Measurements from ENCODE around the gene RASL10A. TPM values are rescaled to one million over a fixed set of nuclear protein-coding genes. Genes with fewer than 3 reads are reported as not detected.
A peak's percentile ranks its signal among the peaks of the same experiment; 100 is the strongest.

RASL10A gene
- total RNA-seq, 1 experiment from 2014 or later: 1.1 TPM

DNA sequence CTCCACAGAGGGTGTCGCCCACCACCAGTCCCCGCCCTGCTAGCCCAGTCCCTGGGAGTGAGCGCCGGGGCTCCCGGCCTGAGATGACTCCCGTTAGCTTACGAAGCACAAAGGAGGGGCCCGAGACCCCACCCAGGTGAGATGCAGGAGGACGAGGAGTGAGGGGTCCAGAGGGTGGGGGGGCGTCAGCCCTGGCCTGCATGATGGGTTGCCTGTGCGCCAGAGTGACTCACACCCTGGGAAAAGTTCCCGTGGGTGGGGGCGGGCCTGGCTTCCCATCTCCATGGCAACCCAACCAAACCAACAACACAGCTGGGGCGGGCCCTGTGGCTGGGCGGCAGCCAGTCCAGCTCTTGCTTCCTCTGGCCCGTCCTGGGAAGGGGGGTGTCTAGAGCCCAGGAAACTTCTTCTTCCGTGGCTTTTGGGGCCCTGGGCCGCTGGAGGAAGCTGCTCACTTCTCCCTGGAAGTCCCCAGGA, 4.6 kb downstream of the RASL10A start:
- Histone ChIP-seq H3K4me3 (ENCODE audit: low read depth, low read length) (no peak overlapping the region), H3K9me3 (no peaks in the 10 kb centered on the region), H3K36me3 (ENCODE audit: control insufficient read depth, insufficient read depth, low read length) (0 out of 2 replicates have a peak, but pooled peaks cover 1% of the 10 kb centered on the region), H3K4me1 (peaks cover 36% of the 10 kb centered on the region), H3K27me3 (replicated peaks; ENCODE audit: control insufficient read depth, insufficient read depth, low read length) (no peaks in the 10 kb centered on the region; the same call in 1 of the 2 replicates)
- Mint-ChIP-seq H3K27me3 (ENCODE audit: insufficient read depth, unreplicated experiment) (peaks cover 9% of the 10 kb centered on the region), H3K27ac (ENCODE audit: unreplicated experiment) (no peak overlapping the region), H3K4me1 (ENCODE audit: low read depth, unreplicated experiment) (peaks cover 12% of the 10 kb centered on the region), H3K9me3 (ENCODE audit: unreplicated experiment) (no peaks in the 10 kb centered on the region), H3K4me3 (ENCODE audit: unreplicated experiment) (no peak overlapping the region), H3K36me3 (ENCODE audit: insufficient read depth, unreplicated experiment) (peaks cover 20% of the 10 kb centered on the region)
- CTCF ChIA-PET: no interaction called here
- no TSS peak for BruUV-seq (replicated peaks)
- intact Hi-C loops (cut with micrococcal nuclease; ENCODE audit: unreplicated experiment): no loop called here
- POLR2A ChIA-PET: no interaction called here
- DNase-seq: peak; percentile 79 to 83
- TF ChIP-seq, protein P1, sequence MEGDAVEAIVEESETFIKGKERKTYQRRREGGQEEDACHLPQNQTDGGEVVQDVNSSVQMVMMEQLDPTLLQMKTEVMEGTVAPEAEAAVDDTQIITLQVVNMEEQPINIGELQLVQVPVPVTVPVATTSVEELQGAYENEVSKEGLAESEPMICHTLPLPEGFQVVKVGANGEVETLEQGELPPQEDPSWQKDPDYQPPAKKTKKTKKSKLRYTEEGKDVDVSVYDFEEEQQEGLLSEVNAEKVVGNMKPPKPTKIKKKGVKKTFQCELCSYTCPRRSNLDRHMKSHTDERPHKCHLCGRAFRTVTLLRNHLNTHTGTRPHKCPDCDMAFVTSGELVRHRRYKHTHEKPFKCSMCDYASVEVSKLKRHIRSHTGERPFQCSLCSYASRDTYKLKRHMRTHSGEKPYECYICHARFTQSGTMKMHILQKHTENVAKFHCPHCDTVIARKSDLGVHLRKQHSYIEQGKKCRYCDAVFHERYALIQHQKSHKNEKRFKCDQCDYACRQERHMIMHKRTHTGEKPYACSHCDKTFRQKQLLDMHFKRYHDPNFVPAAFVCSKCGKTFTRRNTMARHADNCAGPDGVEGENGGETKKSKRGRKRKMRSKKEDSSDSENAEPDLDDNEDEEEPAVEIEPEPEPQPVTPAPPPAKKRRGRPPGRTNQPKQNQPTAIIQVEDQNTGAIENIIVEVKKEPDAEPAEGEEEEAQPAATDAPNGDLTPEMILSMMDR (IDR thresholded peaks at IDR 0.05; ENCODE audit: insufficient read depth in 1 of 2, low read depth in 1 of 2, low read length in 1 of 2, severe bottlenecking in 1 of 2, unreplicated experiment in 1 of 2): no peak

DNA sequence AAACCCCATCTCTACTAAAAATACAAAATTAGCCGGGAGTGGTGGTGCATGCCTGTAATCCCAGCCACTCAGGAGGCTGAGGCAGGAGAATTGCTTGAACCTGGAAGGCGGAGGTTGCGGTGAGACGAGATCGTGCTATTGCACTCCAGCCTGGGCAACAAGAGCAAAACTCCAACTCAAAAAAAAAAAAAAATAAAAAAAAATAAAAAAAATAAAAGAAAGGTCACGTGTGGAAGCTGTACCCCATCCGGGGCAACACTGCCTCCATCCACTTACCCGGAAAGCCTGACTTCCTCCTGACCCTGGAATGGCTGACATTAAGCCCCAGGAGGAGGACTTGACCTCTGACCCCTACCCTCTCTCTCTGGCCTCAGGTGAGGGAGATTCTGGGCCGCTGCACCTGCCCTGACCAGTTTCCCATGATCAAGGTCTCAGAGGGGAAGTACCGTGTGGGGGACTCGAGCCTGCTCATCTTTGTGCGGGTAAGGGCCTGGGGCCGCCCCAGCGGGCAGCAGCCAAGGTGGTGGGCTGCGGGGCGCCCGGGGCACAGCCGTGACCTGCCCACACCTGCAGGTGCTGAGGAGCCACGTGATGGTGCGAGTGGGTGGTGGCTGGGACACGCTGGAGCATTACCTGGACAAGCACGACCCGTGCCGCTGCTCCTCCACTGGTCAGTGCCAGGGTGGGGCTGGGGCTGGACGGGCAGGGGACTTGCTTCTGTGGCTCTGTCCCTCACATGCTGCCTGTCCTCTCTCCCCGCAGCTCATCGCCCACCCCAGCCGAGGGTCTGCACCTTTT, 5.2 kb downstream of the RASL10A start:
- Mint-ChIP-seq H3K9me3 (ENCODE audit: unreplicated experiment) (no peaks in the 10 kb centered on the region), H3K27me3 (ENCODE audit: insufficient read depth, unreplicated experiment) (peaks cover 9% of the 10 kb centered on the region), H3K4me3 (ENCODE audit: unreplicated experiment) (no peak overlapping the region), H3K27ac (ENCODE audit: unreplicated experiment) (no peak overlapping the region), H3K4me1 (ENCODE audit: low read depth, unreplicated experiment) (peaks cover 12% of the 10 kb centered on the region), H3K36me3 (ENCODE audit: insufficient read depth, unreplicated experiment) (peaks cover 23% of the 10 kb centered on the region)
- peak; percentile 35 to 53 for DNase-seq
- intact Hi-C loops (cut with micrococcal nuclease; ENCODE audit: unreplicated experiment): no loop called here
- BruUV-seq (replicated peaks): no TSS peak
- Histone ChIP-seq H3K36me3 (ENCODE audit: control insufficient read depth, insufficient read depth, low read length) (0 out of 2 replicates have a peak, but pooled peaks cover 1% of the 10 kb centered on the region), H3K27me3 (replicated peaks; ENCODE audit: control insufficient read depth, insufficient read depth, low read length) (no peaks in the 10 kb centered on the region; the same call in 1 of the 2 replicates), H3K4me1 (peaks cover 36% of the 10 kb centered on the region), H3K9me3 (no peaks in the 10 kb centered on the region), H3K4me3 (ENCODE audit: low read depth, low read length) (no peak overlapping the region)
- ChIA-PET CTCF (no interaction called here), POLR2A (no interaction called here)
- TF ChIP-seq, protein P1 (IDR thresholded peaks at IDR 0.05; ENCODE audit: insufficient read depth in 1 of 2, low read depth in 1 of 2, low read length in 1 of 2, severe bottlenecking in 1 of 2, unreplicated experiment in 1 of 2): no peak

DNA sequence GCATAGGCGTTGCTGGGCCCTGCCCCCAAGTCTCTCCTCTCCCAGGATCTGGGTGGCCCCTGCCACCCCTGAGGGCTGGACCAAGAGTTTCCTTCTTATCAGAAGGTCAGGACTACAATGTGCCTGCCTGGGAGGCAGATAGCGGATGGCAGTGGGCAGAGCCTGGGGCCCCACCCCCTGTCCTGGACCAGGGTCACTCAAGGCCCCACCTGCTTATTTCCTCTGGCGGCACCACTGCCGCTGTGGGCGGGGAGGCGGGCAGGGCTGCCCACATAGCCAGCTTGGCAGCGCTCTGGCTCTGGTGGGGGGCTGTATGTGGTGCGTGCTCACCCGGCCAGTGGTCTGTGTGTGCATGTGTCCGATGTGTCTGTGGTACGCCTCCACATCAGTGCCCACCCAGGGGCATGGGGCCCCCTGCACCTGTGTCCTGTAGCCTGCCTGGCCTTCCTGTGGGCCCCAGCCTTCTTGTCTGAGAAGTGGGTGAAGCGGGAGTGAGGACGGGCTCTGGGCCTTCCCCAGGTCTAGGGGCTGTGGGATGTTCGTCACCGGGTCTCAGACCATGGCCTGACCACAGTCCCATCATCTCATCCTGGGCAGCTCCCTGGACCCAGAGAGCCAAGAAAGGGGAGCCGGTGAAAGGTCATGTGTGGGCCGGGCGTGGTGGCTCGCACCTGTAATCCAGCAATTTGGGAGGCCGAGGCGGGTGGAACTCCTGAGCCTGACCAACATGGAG, 6.0 kb downstream of the RASL10A start:
- peaks cover 31% of the 10 kb centered on the region for H3K4me1 ChIP-seq
- 0 out of 2 replicates have a peak, but pooled peaks cover 1% of the 10 kb centered on the region for H3K36me3 ChIP-seq (ENCODE audit: control insufficient read depth, insufficient read depth, low read length)
- ChIA-PET CTCF (no interaction called here), POLR2A (no interaction called here)
- H3K27ac Mint-ChIP-seq (ENCODE audit: unreplicated experiment): no peak overlapping the region
- no peaks in the 10 kb centered on the region for H3K9me3 Mint-ChIP-seq (ENCODE audit: unreplicated experiment)
- no peak overlapping the region for H3K4me3 ChIP-seq (ENCODE audit: low read depth, low read length)
- peaks cover 23% of the 10 kb centered on the region for H3K36me3 Mint-ChIP-seq (ENCODE audit: insufficient read depth, unreplicated experiment)
- TF ChIP-seq, protein P1 (IDR thresholded peaks at IDR 0.05; ENCODE audit: insufficient read depth in 1 of 2, low read depth in 1 of 2, low read length in 1 of 2, severe bottlenecking in 1 of 2, unreplicated experiment in 1 of 2): no peak
- DNase-seq: peak in 1 of 2 experiments; percentile 42
- no peak overlapping the region for H3K4me3 Mint-ChIP-seq (ENCODE audit: unreplicated experiment)
- BruUV-seq (replicated peaks): no TSS peak
- H3K27me3 ChIP-seq (replicated peaks; ENCODE audit: control insufficient read depth, insufficient read depth, low read length): no peaks in the 10 kb centered on the region; the same call in 1 of the 2 replicates
- H3K27me3 Mint-ChIP-seq (ENCODE audit: insufficient read depth, unreplicated experiment): peaks cover 6% of the 10 kb centered on the region
- intact Hi-C loops (cut with micrococcal nuclease; ENCODE audit: unreplicated experiment): loop anchor here (10.0 kb wide), 1 partner anchor 215 kb away; no protein-coding TSS in a partner anchor
- no peaks in the 10 kb centered on the region for H3K9me3 ChIP-seq
- H3K4me1 Mint-ChIP-seq (ENCODE audit: low read depth, unreplicated experiment): peaks cover 8% of the 10 kb centered on the region

Data from Caco-2 (cell line).